HG03159 (cell line): Measurements from ENCODE around the gene CMIP.

Source experiments
- ATAC-seq: cut with Tn5 transposase; IDR thresholded peaks from one replicate; pipeline ENCODE4 v1.9.1; 2021; ENCODE audit warnings: mild to moderate bottlenecking, moderate library complexity; ENCODE audit not compliant: unreplicated experiment

The CMIP gene

GRCh38 chr16:81647527-81647926 is 202.9 kb downstream of the CMIP start:
- ATAC-seq = no peak

GRCh38 chr16:81649561-81650184 is 205.1 kb downstream of the CMIP start:
- no peak for ATAC-seq

GRCh38 chr16:81650281-81650680 is 205.7 kb downstream of the CMIP start:
- no peak for ATAC-seq

- no peak for ATAC-seq
Measured at GRCh38 chr16:81650982-81651562, 206.5 kb downstream of the CMIP start.

- ATAC-seq = no peak
Measured at GRCh38 chr16:81651758-81652718, 207.4 kb downstream of the CMIP start.

GRCh38 chr16:81652798-81653505 is 208.3 kb downstream of the CMIP start:
- ATAC-seq = no peak

GRCh38 chr16:81654346-81654745 is 209.7 kb downstream of the CMIP start:
- ATAC-seq = no peak

GRCh38 chr16:81655469-81656162 is 211.0 kb downstream of the CMIP start:
- no peak for ATAC-seq

- no peak for ATAC-seq
Measured at GRCh38 chr16:81657224-81657623, 212.6 kb downstream of the CMIP start.

GRCh38 chr16:81657781-81658180 is 213.2 kb downstream of the CMIP start:
- no peak for ATAC-seq

GRCh38 chr16:81658373-81658772 is 213.8 kb downstream of the CMIP start:
- ATAC-seq = no peak

- ATAC-seq = no peak
Measured at GRCh38 chr16:81659249-81659648, 214.6 kb downstream of the CMIP start.

- no peak for ATAC-seq
Measured at GRCh38 chr16:81661082-81661481, 216.5 kb downstream of the CMIP start.

GRCh38 chr16:81664153-81664552 is 219.5 kb downstream of the CMIP start:
- ATAC-seq = no peak

- ATAC-seq = no peak
Measured at GRCh38 chr16:81665588-81665987, 221.0 kb downstream of the CMIP start.

GRCh38 chr16:81666113-81666512 is 221.5 kb downstream of the CMIP start:
- ATAC-seq = no peak

- ATAC-seq = no peak
Measured at GRCh38 chr16:81668243-81669097, 223.9 kb downstream of the CMIP start.

GRCh38 chr16:81669473-81670350 is 225.1 kb downstream of the CMIP start:
- ATAC-seq = no peak
